Measurements from ENCODE around the gene BCL11A.

Gene BCL11A

GRCh38 chr2:60484133-60484645, 69.3 kb downstream of the BCL11A start:
- DNase-seq (ENCODE audit: low spot score): no peak

- no peak for DNase-seq (ENCODE audit: low spot score)
Measured at GRCh38 chr2:60483401-60483800, 70.1 kb downstream of the BCL11A start.

GRCh38 chr2:60482222-60482621, 71.2 kb downstream of the BCL11A start:
- no peak for DNase-seq (ENCODE audit: low spot score)

- DNase-seq (ENCODE audit: low spot score): no peak
Measured at GRCh38 chr2:60481257-60481656, 72.2 kb downstream of the BCL11A start.

- no peak for DNase-seq (ENCODE audit: low spot score)
Measured at GRCh38 chr2:60480089-60480773, 73.2 kb downstream of the BCL11A start.

- no peak for DNase-seq (ENCODE audit: low spot score)
Measured at GRCh38 chr2:60479226-60480088, 74.0 kb downstream of the BCL11A start.

- no peak for DNase-seq (ENCODE audit: low spot score)
Measured at GRCh38 chr2:60478660-60479059, 74.8 kb downstream of the BCL11A start.

- no peak for DNase-seq (ENCODE audit: low spot score)
Measured at GRCh38 chr2:60476206-60476954, 77.1 kb downstream of the BCL11A start.

- DNase-seq (ENCODE audit: low spot score): no peak
Measured at GRCh38 chr2:60475123-60475830, 78.2 kb downstream of the BCL11A start.

GRCh38 chr2:60474301-60474700, 79.2 kb downstream of the BCL11A start:
- DNase-seq (ENCODE audit: low spot score): no peak

- no peak for DNase-seq (ENCODE audit: low spot score)
Measured at GRCh38 chr2:60473546-60473945, 79.9 kb downstream of the BCL11A start.

- no peak for DNase-seq (ENCODE audit: low spot score)
Measured at GRCh38 chr2:60472663-60473289, 80.7 kb downstream of the BCL11A start.

GRCh38 chr2:60472041-60472440, 81.4 kb downstream of the BCL11A start:
- DNase-seq (ENCODE audit: low spot score): no peak

GRCh38 chr2:60470340-60470739, 83.1 kb downstream of the BCL11A start:
- DNase-seq (ENCODE audit: low spot score): no peak

- DNase-seq (ENCODE audit: low spot score): no peak
Measured at GRCh38 chr2:60469536-60470317, 83.7 kb downstream of the BCL11A start.

- DNase-seq (ENCODE audit: low spot score): no peak
Measured at GRCh38 chr2:60468382-60469085, 84.9 kb downstream of the BCL11A start.

GRCh38 chr2:60466161-60466702, 87.2 kb downstream of the BCL11A start:
- no peak for DNase-seq (ENCODE audit: low spot score)

- no peak for DNase-seq (ENCODE audit: low spot score)
Measured at GRCh38 chr2:60465736-60466135, 87.7 kb downstream of the BCL11A start.

GRCh38 chr2:60463249-60463648, 90.2 kb downstream of the BCL11A start:
- DNase-seq (ENCODE audit: low spot score): no peak
